ENCODE measurements around the gene CD300LD.
"Not testable (repeated sequence)": the region's sequence is repeated elsewhere in the genome, so short reads cannot be mapped to it uniquely, and the experiment has no call there.

The CD300LD gene

GRCh38 chr17:74563358-74563757, 28.7 kb downstream of the CD300LD start:
- TF ChIP-seq CTCF (conservative IDR thresholded peaks at IDR 0.05), result no peak
- no peak overlapping the region for H3K27ac ChIP-seq

GRCh38 chr17:74561586-74561985, 30.5 kb downstream of the CD300LD start:
- TF ChIP-seq CTCF (conservative IDR thresholded peaks at IDR 0.05), result no peak
- no peak overlapping the region for H3K27ac ChIP-seq

- no peak for TF ChIP-seq CTCF (conservative IDR thresholded peaks at IDR 0.05)
- H3K27ac ChIP-seq, result no peak overlapping the region
Measured at GRCh38 chr17:74558882-74559519, 33.1 kb downstream of the CD300LD start.

- H3K27ac ChIP-seq, result not testable (repeated sequence)
Measured at GRCh38 chr17:74558402-74558801, 33.7 kb downstream of the CD300LD start.

- TF ChIP-seq CTCF (conservative IDR thresholded peaks at IDR 0.05), result no peak
- no peak overlapping the region for H3K27ac ChIP-seq
Measured at GRCh38 chr17:74555427-74555940, 36.6 kb downstream of the CD300LD start.

- H3K27ac ChIP-seq, result no peak overlapping the region
- TF ChIP-seq CTCF (conservative IDR thresholded peaks at IDR 0.05), result no peak
Measured at GRCh38 chr17:74554909-74555308, 37.2 kb downstream of the CD300LD start.

GRCh38 chr17:74552037-74552436, 40.0 kb downstream of the CD300LD start:
- H3K27ac ChIP-seq, result no peak overlapping the region
- no peak for TF ChIP-seq CTCF (conservative IDR thresholded peaks at IDR 0.05)

GRCh38 chr17:74550602-74551001, 41.5 kb downstream of the CD300LD start:
- TF ChIP-seq CTCF (conservative IDR thresholded peaks at IDR 0.05), result no peak
- H3K27ac ChIP-seq, result no peak overlapping the region
